Stomach (tissue), 9 donors: ENCODE data around the gene SELENOM. TPM values are rescaled to one million over a fixed set of nuclear protein-coding genes. Genes with fewer than 3 reads are reported as not detected.

ENCODE experiments used
- DNase-seq, 2 donors: peaks; one replicate each; pipeline versions ENCODE4 v3.0.0 to v3.0.0-alpha.2; 2013 to 2019
- H3K27ac ChIP-seq, 5 donors: fragments of 200-600 bp in 4 of 5; sonication (generic) in 4 of 5; one replicate each; pipeline ENCODE4 v1.5.1; 2013 to 2019; ENCODE audit warnings: mild to moderate bottlenecking in 1 of 5, moderate library complexity in 1 of 5
- H3K27me3 ChIP-seq, 3 donors: fragments of 200-600 bp; sonication (generic); one replicate each; pipeline ENCODE4 v1.5.1; 2017 to 2019; ENCODE audit warnings: mixed run types in 1 of 3
- H3K36me3 ChIP-seq, 4 donors: fragments of 200-600 bp; sonication (generic); 1 replicate in 3 of 4; 2 replicates in 1 of 4; pipeline ENCODE4 v1.5.1; 2016 to 2019
- H3K4me1 ChIP-seq, 4 donors: fragments of 200-600 bp; sonication (generic); one replicate each; pipeline ENCODE4 v1.5.1; 2016 to 2019
- H3K4me3 ChIP-seq, 4 donors: fragments of 200-600 bp; sonication (generic) in 3 of 4; one replicate each; pipeline ENCODE4 v1.5.1; 2016 to 2019; ENCODE audit warnings: mild to moderate bottlenecking in 1 of 4
- H3K9me3 ChIP-seq, 4 donors: fragments of 200-600 bp; sonication (generic); one replicate each; pipeline ENCODE4 v1.5.1; 2016 to 2019
- CTCF ChIP-seq, 7 experiments: fragments of 450-650 bp in 4 of 7; fragments of 200-600 bp in 3 of 7; sonication (generic) in 3 of 7; IDR thresholded peaks; one replicate each; pipeline ENCODE4 v1.5.1; 2016 to 2019; ENCODE audit warnings: antibody characterized with exemption in 7 of 7, control low read depth in 2 of 7, mild to moderate bottlenecking in 1 of 7
- EP300 ChIP-seq: sonication (generic); formaldehyde crosslinking; IDR thresholded peaks from one replicate; pipeline ENCODE4 v1.6.1; 2017; ENCODE audit warnings: antibody characterized with exemption
- POLR2A ChIP-seq, 4 donors: fragments of 450-650 bp; IDR thresholded peaks; one replicate each; pipeline ENCODE4 v1.6.1; 2016; ENCODE audit warnings: antibody characterized with exemption in 4 of 4, control low read depth in 2 of 4, mild to moderate bottlenecking in 1 of 4, moderate library complexity in 1 of 4
- POLR2AphosphoS5 ChIP-seq, 3 donors: sonication (generic); formaldehyde crosslinking; IDR thresholded peaks; one replicate each; pipeline ENCODE4 v1.6.1; 2016; ENCODE audit warnings: antibody characterized with exemption in 3 of 3
- WGBS, 5 donors: extraction: QIAGEN DNeasy Blood & Tissue Kit in 3 of 5; methylation state at CpG; one replicate each; pipeline versions ENCODE4 v1.1.5 to v1.1.7; 2013 to 2018; 5-methylcytosine and 5-hydroxymethylcytosine counted together
- intact Hi-C: fragments of 100-400 bp; cut with DNase I; formaldehyde crosslinking; loops from one replicate; pipeline ENCODE4 v1.15.1; 2023; ENCODE audit warnings: low total_unique reads
- polyA plus RNA-seq, 3 donors: library from polyadenylated mRNA; stranded (reverse); fragments of 200-250 nt; gene quantifications; one replicate each; pipeline ENCODE4 v1.2.3, GENCODE V29; 2013
- total RNA-seq, 5 donors: library from RNA; depleted of rRNA; stranded (reverse); fragments of >200 nt; gene quantifications; one replicate each; pipeline versions ENCODE4 v1.1.0 to v1.2.3, GENCODE V29; 2014 to 2016
- donor health status: healthy with polysubstance abuse.
- donor health status: Bipolar disorder and iron deficiency.
- donor health status: healthy.

SELENOM gene
- total and polyA plus RNA-seq, 8 donors, result 59.8 to 1,443 (median 377) TPM

DNA sequence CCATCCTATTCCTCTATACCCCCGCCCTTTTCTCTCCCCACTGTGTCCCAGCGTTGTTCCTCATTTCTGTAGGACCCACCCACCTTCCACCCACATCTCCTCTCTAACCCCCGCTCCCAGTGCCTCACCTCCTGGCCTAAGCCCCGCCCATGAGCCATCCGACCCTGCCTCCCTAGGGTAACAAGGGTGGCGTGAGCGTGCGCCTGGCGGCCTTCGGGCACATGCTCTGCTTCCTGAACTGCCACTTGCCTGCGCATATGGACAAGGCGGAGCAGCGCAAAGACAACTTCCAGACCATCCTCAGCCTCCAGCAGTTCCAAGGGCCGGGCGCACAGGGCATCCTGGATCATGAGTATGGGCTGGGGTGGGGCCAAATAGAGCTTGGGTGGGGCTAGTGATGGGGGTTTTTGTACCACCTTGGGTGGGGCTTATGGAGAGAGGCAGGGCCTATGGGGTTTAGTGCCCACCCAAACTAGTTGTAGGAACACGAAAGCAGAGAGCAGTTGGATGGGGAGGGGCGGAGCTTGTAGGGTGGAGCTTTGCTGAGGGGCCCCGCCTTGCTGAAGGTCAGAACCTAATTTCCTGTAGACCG is 19.9 kb upstream of the SELENOM start:
- intact Hi-C loops, result no loop called here
- no peak for TF ChIP-seq CTCF (IDR thresholded peaks at IDR 0.05)
- no peak for TF ChIP-seq POLR2AphosphoS5 (IDR thresholded peaks at IDR 0.05)
- no peak for TF ChIP-seq EP300
- no peak for TF ChIP-seq POLR2A (IDR thresholded peaks at IDR 0.05)
- Histone ChIP-seq H3K27ac (no peak overlapping the region), H3K4me1 (peaks cover 19 to 37% (median 29%) of the 10 kb centered on the region in 4 donors), H3K36me3 (no peaks in the 10 kb centered on the region), H3K4me3 (no peak overlapping the region), H3K9me3 (no peaks in the 10 kb centered on the region), H3K27me3 (no peaks in the 10 kb centered on the region)
- WGBS, 5 donors, result 56 to 82% (median 69%) methylated on average over 17 to 19 of the region's 19 CpGs
- no peak for DNase-seq

- Histone ChIP-seq H3K4me1 (peaks cover 20 to 37% (median 30%) of the 10 kb centered on the region in 4 donors), H3K4me3 (no peak overlapping the region), H3K27me3 (no peaks in the 10 kb centered on the region), H3K9me3 (no peaks in the 10 kb centered on the region), H3K36me3 (no peaks in the 10 kb centered on the region), H3K27ac (no peak overlapping the region)
- TF ChIP-seq POLR2A (IDR thresholded peaks at IDR 0.05) (no peak), POLR2AphosphoS5 (IDR thresholded peaks at IDR 0.05) (no peak), CTCF (IDR thresholded peaks at IDR 0.05) (no peak), EP300 (no peak)
- intact Hi-C loops, result no loop called here
- WGBS, 5 donors, result 86 to 94% (median 91%) methylated on average over 9 to 13 of the region's 13 CpGs
- no peak for DNase-seq
Observed at GRCh38 chr22:31126869-31127175, 19.5 kb upstream of the SELENOM start.

DNA sequence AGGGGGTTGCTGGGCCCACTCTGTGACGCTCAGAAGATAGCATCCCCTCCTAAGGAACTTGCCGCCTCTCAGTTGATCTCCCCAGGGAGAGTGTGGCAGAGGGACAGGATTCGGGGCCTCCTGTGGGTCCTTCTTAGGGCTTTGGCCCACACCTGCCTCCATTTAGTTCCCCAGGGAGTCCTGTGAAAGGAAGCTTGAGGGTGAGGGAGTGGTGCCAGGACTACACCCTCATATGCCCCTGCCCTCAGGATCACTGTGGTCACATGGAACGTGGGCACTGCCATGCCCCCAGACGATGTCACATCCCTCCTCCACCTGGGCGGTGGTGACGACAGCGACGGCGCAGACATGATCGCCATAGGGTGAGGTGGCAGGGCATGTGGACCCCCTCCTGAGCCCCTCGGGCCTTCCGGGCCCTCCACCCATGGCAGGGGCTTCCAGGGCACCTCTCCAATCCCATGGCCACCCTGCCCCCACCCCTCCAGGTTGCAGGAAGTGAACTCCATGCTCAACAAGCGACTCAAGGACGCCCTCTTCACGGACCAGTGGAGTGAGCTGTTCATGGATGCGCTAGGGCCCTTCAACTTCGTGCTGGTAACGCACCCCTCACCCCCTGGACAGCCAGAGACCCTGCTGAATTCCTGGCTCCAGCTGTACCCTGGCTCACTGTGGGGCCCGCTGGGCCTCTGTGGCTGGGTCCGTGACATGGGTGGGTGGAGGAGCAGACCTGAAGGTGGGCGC is 18.9 kb upstream of the SELENOM start:
- intact Hi-C loops, result no loop called here
- Histone ChIP-seq H3K4me1 (peaks cover 15 to 32% (median 26%) of the 10 kb centered on the region in 4 donors), H3K9me3 (no peaks in the 10 kb centered on the region), H3K27ac (no peak overlapping the region), H3K36me3 (no peaks in the 10 kb centered on the region), H3K27me3 (no peaks in the 10 kb centered on the region), H3K4me3 (no peak overlapping the region)
- TF ChIP-seq POLR2AphosphoS5 (IDR thresholded peaks at IDR 0.05) (no peak), CTCF (IDR thresholded peaks at IDR 0.05) (no peak), POLR2A (IDR thresholded peaks at IDR 0.05) (no peak), EP300 (no peak)
- no peak for DNase-seq
- 83 to 94% (median 92%) methylated on average over 16 to 22 of the region's 22 CpGs for WGBS, 5 donors

DNA sequence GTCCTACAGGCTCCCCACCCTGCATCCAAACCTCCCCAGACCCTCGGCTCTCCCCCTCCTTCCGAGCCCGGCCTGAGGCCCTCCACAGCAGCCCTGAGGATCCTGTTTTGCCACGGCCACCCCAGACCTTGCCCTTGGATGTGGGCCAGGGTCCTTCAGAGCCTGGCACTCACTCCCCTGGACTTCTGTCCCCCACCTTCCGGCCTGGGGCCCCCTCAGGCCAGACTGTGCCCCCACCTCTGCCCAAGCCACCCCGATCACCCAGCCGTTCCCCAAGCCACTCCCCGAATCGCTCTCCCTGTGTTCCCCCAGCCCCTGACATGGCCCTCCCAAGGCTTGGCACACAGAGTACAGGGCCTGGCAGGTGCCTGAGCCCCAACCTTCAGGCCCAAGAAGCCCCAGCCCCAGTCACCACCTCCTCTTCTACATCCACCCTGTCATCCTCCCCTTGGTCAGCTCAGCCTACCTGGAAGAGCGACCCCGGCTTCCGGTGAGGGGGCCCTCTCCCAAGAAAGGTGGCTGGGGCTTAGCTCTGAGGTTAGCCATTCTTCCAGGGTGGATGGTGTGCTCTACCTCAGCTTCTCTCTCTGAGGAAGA is 18.3 kb upstream of the SELENOM start:
- Histone ChIP-seq H3K4me3 (no peak overlapping the region), H3K36me3 (no peaks in the 10 kb centered on the region), H3K9me3 (no peaks in the 10 kb centered on the region), H3K27ac (no peak overlapping the region), H3K4me1 (peaks cover 8 to 26% (median 21%) of the 10 kb centered on the region in 4 donors), H3K27me3 (no peaks in the 10 kb centered on the region)
- intact Hi-C loops, result no loop called here
- no peak for TF ChIP-seq EP300
- TF ChIP-seq CTCF (IDR thresholded peaks at IDR 0.05), result no peak
- TF ChIP-seq POLR2A (IDR thresholded peaks at IDR 0.05), result no peak
- TF ChIP-seq POLR2AphosphoS5 (IDR thresholded peaks at IDR 0.05), result no peak
- DNase-seq, result no peak
- 60 to 83% (median 74%) methylated on average over 12 of the region's 12 CpGs for WGBS, 5 donors
